Upper lobe of right lung (tissue), 1 donor: ENCODE results near the gene FGD6. TPM values are rescaled to one million over a fixed set of nuclear protein-coding genes. Genes with fewer than 3 reads are reported as not detected.

ENCODE experiments used
- ATAC-seq: fragments of 200-7000 bp; cut with Tn5 transposase; one replicate; pipeline ENCODE4 v1.9.1; 2020; ENCODE audit warnings: mild to moderate bottlenecking, moderate library complexity
- DNase-seq: peaks from one replicate; pipeline ENCODE4 v3.0.0-alpha.2; 2020
- H3K27ac ChIP-seq: fragments of 200-600 bp; one replicate; pipeline ENCODE4 v1.8.0; 2022
- H3K27me3 ChIP-seq: fragments of 200-600 bp; one replicate; pipeline ENCODE4 v1.8.0; 2022; ENCODE audit warnings: mild to moderate bottlenecking
- H3K36me3 ChIP-seq: fragments of 200-600 bp; one replicate; pipeline ENCODE4 v1.8.0; 2022
- H3K4me1 ChIP-seq: fragments of 200-600 bp; one replicate; pipeline ENCODE4 v1.8.0; 2022
- H3K4me3 ChIP-seq: fragments of 200-600 bp; one replicate; pipeline ENCODE4 v1.8.0; 2022; ENCODE audit warnings: mild to moderate bottlenecking
- H3K9me3 ChIP-seq: fragments of 200-600 bp; one replicate; pipeline ENCODE4 v1.8.0; 2022
- intact Hi-C: fragments of 100-400 bp; cut with DNase I; formaldehyde crosslinking; loops from one replicate; pipeline ENCODE4 v1.11.0; 2022
- total RNA-seq: library from RNA; stranded (reverse); fragmentation: NEBNext Ultra II Directional; extraction: Animal tissue kit (Norgen Biotek cat#: 25700); gene quantifications from one replicate; pipeline ENCODE4 v1.2.1, GENCODE V29; 2021
- TF ChIP-seq, protein P1 (sequence below): fragments of 200-600 bp; IDR thresholded peaks from one replicate; pipeline ENCODE4 v1.8.0; 2022; ENCODE audit warnings: antibody characterized with exemption
- donor health status: DM: no; HTN: yes; CAD: no; lungs with severe emphysema.

FGD6 gene
- total RNA-seq, 1 donor from 2014 or later: 28.8 TPM

GRCh38 chr12:95224202-95225170 is 7.2 kb upstream of the FGD6 start:
- DNase-seq: no peak
- intact Hi-C loops: no loop called here
- no peak overlapping the region for H3K27ac ChIP-seq
- no peak for ATAC-seq
- peaks cover 17% of the 10 kb centered on the region for H3K4me1 ChIP-seq
- H3K4me3 ChIP-seq: no peak overlapping the region
- H3K36me3 ChIP-seq: peaks cover 12% of the 10 kb centered on the region
- no peaks in the 10 kb centered on the region for H3K9me3 ChIP-seq
- TF ChIP-seq, protein P1, sequence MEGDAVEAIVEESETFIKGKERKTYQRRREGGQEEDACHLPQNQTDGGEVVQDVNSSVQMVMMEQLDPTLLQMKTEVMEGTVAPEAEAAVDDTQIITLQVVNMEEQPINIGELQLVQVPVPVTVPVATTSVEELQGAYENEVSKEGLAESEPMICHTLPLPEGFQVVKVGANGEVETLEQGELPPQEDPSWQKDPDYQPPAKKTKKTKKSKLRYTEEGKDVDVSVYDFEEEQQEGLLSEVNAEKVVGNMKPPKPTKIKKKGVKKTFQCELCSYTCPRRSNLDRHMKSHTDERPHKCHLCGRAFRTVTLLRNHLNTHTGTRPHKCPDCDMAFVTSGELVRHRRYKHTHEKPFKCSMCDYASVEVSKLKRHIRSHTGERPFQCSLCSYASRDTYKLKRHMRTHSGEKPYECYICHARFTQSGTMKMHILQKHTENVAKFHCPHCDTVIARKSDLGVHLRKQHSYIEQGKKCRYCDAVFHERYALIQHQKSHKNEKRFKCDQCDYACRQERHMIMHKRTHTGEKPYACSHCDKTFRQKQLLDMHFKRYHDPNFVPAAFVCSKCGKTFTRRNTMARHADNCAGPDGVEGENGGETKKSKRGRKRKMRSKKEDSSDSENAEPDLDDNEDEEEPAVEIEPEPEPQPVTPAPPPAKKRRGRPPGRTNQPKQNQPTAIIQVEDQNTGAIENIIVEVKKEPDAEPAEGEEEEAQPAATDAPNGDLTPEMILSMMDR: no peak
- H3K27me3 ChIP-seq: no peaks in the 10 kb centered on the region

GRCh38 chr12:95220726-95221125 is 3.5 kb upstream of the FGD6 start:
- ATAC-seq: no peak
- no peak overlapping the region for H3K27ac ChIP-seq
- H3K4me1 ChIP-seq: no peaks in the 10 kb centered on the region

GRCh38 chr12:95220190-95220589 is 2.9 kb upstream of the FGD6 start:
- H3K4me3 ChIP-seq: no peak overlapping the region
- peaks cover 2% of the 10 kb centered on the region for H3K36me3 ChIP-seq
- ATAC-seq: no peak
- H3K27ac ChIP-seq: no peak overlapping the region
- TF ChIP-seq, protein P1: no peak
- H3K9me3 ChIP-seq: no peaks in the 10 kb centered on the region
- no peaks in the 10 kb centered on the region for H3K4me1 ChIP-seq
- intact Hi-C loops: no loop called here
- DNase-seq: no peak
- H3K27me3 ChIP-seq: no peaks in the 10 kb centered on the region

More at GRCh38 chr12:95220726-95221125, 3.5 kb upstream of the FGD6 start:
- Histone ChIP-seq H3K36me3 (peaks cover 8% of the 10 kb centered on the region), H3K27me3 (no peaks in the 10 kb centered on the region), H3K9me3 (no peaks in the 10 kb centered on the region), H3K4me3 (no peak overlapping the region)
- intact Hi-C loops: no loop called here
- no peak for DNase-seq
- TF ChIP-seq, protein P1: no peak

DNA sequence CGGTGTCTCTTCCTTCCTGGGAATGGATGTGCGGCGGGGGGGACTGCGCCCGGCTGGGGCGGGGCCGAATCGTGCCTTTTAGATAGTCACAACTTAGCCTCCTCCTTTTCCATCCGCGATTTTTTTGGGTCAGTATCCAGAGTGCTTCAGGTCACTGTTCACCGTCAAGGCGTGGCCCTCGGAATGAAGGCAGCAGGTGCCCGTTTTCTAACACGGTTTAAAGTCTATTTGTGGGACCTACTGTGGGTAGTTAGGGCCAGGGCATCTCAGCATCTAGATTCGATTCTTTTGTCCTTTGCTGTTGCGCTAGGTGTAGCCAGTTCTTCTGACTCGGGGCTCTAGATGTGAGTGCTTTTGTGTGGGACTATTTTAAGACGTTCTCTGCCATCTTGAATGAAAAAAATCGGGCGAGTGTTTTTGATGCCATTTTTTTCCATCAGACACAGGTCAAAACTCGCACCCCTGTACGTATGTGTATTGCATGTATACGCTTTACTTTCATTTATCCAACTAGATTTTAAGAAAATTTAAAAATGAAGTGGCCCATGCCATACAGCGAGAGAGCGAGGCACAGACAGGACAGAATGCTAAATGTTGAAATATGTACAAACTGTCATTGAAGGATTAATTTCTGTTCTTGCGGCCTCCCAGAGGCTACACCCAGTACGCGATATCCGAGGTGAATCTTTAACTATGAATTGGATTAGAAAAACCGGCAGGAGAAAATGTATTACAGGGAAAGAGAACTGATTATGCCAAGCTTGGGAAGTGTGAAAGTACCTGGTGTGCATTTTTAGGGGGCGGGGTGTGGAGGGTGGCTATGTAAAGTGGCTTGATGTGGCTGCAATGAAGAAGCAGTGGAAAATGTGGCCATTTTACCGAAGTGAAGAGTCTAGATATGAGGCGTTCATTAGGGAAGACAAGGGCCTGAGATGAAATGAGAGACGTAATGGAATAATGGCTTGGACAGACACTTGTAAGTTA is 1.2 kb upstream of the FGD6 start:
- Histone ChIP-seq H3K4me1 (no peaks in the 10 kb centered on the region), H3K27me3 (no peaks in the 10 kb centered on the region), H3K27ac (peak overlapping the region; percentile 95), H3K36me3 (no peaks in the 10 kb centered on the region), H3K9me3 (no peaks in the 10 kb centered on the region), H3K4me3 (peak overlapping the region; percentile 77)
- intact Hi-C loops: no loop called here
- ATAC-seq (no peak), DNase-seq (no peak)
- TF ChIP-seq, protein P1: no peak

DNA sequence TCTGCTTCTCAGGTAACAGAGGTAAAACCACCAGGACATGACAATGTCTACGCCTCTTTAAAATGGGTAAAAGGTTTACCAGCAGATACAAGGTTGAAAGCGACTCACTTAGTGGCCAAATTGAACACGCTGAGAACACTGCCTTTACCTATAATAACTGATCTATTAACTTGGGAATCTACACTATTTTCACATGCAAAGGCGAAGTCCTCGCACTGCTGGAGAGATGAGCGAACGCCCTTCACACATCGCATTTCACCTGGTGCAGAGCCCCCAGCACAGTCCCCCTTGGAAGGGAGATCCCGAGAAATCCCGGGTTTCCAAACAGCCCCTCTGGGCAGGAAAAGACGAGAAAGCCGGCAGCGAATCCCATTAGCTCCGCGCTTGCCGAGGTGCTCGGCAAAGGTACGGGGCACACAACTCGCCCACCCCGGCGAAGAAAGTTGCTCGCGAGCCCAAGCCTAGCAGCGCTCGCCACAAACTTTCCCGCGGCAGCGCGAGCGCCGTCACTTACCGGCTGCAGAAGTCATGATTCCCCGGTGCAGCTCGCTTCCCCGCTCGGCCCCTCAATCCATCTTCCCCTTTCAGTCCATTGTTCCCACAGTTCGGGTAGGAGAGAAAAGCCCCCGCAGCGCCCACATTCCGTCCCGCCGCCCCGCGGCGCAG is 423 bp downstream of the FGD6 start:
- TF ChIP-seq, protein P1: no peak
- intact Hi-C loops: no loop called here
- no peaks in the 10 kb centered on the region for H3K4me1 ChIP-seq
- H3K9me3 ChIP-seq: no peaks in the 10 kb centered on the region
- H3K36me3 ChIP-seq: no peaks in the 10 kb centered on the region
- DNase-seq: no peak
- H3K4me3 ChIP-seq: peak overlapping the region; percentile 77
- peak overlapping the region; percentile 95 for H3K27ac ChIP-seq
- no peak for ATAC-seq
- H3K27me3 ChIP-seq: no peaks in the 10 kb centered on the region
